HG02763 (cell line): ENCODE measurements around the gene TIMM17A.
"Not testable (repeated sequence)": the region's sequence is repeated elsewhere in the genome, so short reads cannot be mapped to it uniquely, and the experiment has no call there.

Source experiments
- ATAC-seq: cut with Tn5 transposase; IDR thresholded peaks from one replicate; pipeline ENCODE4 v1.9.1; 2021; ENCODE audit warnings: mild to moderate bottlenecking, moderate library complexity; ENCODE audit not compliant: unreplicated experiment

The TIMM17A gene

DNA sequence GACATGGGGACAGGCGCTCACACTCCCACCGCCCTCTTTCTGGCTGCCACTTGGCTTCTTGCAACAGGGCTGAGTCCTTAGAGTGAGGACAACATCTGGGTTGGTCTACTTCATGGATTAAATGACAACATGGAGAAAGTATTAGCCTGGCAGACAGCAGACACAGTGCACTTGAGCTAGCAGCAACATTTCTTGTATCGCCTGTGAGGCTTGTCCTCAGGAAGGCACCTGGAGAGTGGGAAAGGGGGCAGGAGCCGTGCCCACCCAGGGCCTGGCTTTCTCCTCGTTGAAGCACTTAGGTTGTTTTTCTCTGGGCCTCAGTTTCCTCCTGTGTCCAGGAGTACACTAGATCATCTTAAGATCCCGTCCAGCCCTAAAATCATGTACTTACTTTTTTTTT, 58.8 kb downstream of the TIMM17A start:
- no peak for ATAC-seq

DNA sequence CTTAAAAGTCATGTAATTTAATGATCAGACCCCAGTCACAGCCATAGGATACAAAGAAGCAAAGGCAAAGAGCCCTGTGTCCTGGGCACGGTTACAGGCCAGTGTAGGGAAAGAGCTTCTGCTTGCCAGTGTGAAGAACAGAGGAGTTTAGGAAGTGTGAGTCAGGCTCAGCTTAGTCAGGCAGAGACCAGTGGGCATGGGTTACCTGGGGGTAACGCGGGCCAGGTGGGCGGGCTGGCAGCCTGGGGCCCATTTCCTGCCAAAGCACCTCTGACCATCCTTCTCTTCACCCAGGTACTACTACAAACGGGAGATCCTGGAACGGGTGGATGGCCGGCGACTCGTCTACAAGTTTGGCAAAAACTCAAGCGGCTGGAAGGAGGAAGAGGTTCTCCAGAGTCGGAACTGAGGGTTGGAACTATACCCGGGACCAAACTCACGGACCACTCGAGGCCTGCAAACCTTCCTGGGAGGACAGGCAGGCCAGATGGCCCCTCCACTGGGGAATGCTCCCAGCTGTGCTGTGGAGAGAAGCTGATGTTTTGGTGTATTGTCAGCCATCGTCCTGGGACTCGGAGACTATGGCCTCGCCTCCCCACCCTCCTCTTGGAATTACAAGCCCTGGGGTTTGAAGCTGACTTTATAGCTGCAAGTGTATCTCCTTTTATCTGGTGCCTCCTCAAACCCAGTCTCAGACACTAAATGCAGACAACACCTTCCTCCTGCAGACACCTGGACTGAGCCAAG, 59.8 kb downstream of the TIMM17A start:
- ATAC-seq, result no peak

DNA sequence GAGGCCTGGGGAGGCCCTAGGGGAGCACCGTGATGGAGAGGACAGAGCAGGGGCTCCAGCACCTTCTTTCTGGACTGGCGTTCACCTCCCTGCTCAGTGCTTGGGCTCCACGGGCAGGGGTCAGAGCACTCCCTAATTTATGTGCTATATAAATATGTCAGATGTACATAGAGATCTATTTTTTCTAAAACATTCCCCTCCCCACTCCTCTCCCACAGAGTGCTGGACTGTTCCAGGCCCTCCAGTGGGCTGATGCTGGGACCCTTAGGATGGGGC, 60.3 kb downstream of the TIMM17A start:
- ATAC-seq, result no peak

DNA sequence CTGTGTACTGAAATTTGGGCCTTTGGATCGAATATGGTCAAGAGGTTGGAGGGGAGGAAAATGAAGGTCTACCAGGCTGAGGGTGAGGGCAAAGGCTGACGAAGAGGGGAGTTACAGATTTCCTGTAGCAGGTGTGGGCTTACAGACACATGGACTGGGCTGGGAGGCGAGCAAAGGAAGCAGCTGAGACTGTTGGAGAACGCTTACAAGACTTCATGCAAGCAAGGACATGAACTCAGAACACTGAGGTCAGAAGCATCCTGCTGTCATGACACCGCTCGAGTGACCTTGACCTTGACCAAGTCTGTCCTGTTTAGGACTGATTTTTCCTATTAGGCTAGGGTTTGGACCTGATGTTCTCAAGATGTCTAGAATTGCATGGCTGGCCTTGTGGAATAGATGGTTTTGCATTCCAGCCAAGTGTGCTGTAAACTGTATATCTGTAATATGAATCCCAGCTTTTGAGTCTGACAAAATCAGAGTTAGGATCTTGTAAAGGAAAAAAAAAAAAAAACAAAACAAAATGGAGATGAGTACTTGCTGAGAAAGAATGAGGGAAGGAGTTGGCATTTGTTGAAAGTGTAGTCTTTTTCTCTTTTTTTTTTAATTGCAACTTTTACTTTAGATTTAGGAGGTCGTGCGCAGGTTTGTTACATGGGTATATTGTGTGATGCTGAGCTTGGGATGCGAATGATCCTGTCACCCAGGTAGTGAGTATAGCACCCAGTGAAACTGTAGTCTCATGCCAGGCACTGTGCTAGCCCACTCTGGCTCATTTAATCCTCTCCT, 60.9 kb downstream of the TIMM17A start:
- ATAC-seq, result no peak

DNA sequence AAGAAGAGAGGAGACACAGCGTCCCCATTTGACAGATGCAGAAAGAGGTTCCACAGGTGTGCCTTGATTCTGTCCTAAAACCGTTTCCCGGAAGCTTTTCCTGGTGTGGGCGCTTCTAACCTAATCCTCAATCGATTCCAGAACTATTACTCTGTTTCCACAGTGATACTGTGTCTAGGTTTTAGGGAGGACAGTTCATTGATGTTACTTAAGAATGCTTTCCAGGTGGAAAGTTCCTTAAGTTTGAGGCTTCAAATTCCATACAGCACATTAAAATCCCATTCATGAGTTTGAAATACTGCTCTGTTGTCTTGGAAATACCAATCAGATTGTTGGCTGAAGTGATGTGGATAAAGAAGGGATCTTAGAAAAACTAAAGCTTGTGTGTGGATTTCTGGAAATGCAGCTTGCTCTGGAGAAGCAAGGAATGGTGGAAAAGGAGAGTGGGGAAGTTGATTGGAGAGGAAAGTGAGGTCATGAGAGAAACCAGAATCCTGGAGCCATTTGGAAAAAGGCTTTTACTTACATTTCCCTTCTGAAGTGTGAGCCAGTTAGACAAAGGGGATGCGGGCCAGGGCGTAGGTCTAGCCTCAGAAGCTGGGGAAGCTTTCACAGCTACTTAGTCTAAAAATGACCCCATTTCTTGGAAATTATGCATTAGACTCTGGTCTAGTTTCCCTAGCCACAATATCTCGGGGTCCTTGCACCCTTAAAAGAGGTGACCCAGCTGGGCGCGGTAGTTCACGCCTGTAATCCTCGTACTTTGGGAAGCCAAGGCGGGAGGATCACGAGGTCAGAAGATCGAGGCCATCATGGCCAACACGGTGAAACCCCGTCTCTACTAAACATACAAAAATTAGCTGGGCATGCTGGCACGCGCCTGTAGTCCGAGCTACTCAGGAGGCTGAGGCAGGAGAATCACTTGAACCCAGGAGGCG, 61.8 kb downstream of the TIMM17A start:
- ATAC-seq, result no peak

DNA sequence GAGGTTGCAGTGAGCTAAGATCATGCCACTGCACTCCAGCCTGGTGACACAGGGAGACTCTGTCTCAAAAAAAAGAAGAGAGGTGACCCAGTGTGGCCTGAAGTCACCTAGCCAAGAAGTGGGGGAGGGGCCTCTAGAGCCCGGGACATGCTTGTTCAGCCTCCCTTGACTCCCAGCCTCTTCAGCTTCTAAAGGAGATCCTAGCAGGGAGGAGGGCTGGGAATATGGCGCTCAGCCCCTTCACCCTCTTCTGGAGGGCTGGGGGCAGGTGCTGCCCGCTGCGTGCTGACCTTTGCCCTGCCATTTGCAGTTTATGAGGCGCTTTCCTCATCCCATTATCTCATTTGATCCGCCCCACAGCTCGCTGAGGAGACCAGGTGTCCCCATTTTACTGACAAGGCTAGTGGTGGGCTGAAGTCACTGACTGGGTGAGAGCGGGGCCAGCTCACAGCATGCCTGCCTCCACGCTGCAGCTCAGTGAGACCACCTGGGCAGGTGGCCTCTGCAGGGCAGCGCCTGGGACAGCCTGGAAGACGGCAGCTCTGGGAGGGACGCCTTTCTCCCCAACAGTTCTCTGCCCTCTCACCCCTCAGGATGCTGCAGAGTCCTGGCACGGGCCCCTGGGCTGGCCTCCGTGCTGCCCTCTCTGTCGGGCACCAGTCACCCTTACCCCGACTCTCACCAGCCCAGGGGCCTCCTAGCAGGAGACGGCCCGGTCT, 62.6 kb downstream of the TIMM17A start:
- no peak for ATAC-seq

DNA sequence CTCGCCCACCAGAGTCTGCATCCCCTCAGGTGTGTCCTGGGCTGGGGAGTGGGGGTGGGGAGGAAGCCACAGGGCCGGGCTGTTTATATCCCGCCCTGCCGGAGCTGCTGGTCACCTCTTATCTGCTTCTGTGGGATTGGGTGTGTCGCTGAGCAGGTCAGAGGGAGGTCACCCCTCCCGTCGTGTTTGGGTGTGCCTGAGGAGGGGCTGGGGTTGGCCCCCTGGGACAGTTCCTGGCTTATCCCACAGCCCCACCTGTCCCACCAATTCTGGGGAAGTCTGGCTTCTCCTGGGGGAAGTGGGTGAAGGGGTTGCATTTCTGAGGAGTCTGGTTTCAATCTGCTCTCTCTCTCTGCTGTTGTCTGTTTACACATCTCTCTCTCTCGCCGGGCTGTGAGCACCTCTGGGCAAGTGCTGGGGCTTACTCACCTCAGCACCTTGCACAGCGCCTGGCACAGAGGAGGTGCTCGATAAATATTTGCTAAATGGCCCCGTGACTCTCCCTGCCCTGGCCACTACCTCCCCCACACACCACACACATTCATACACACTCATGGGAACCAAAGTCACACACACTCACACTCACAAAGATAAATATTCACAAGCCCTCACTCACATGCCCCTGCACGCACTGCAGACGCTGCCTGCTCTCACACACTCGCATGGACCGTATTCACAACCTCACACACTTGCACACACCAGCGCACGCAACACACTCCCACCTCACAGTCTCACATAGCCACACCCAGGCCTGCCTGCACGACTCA, 63.3 kb downstream of the TIMM17A start:
- no peak for ATAC-seq

DNA sequence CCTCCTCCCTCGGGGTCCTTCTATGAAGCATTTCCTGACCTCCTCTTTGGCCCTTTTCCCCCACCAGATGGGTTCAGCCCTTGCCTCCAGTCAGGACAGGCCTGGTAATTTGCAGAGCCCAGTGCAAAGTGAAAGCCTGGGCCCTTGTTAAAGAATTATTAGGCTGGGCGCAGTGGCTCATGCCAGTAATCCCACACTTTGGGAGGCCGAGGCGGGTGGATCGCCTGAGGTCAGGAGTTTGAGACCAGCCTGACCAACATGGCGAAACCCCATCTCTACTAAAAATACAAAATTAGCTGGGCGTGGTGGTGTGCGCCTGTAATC, 63.9 kb downstream of the TIMM17A start:
- ATAC-seq, result not testable (repeated sequence)
